ENCODE measurements around the gene CDH1.

DNA sequence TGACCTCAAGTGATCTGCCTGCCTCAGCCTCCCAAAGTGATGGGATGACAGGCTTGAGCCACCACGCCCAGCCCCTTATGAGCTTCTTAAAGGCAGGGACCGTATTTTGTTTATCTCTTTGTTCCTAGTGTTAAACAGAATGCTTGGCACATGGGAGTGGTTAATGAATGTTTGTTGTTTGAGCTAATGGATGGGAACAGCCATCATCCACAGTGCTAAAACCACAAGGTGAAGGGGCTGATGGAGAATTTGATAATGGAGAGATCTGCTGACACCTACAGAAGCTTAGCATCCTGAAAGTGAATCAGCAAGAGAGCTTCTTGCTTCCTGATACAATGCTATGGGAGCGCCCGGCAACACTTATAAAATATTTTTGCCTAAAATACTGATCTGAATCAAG lies 8.6 kb upstream of the CDH1 start:
- TF ChIP-seq POLR2A (IDR thresholded peaks at IDR 0.05) (no peak), POLR2AphosphoS5 (IDR thresholded peaks at IDR 0.05) (no peak)
- TF ChIP-seq, protein P1, sequence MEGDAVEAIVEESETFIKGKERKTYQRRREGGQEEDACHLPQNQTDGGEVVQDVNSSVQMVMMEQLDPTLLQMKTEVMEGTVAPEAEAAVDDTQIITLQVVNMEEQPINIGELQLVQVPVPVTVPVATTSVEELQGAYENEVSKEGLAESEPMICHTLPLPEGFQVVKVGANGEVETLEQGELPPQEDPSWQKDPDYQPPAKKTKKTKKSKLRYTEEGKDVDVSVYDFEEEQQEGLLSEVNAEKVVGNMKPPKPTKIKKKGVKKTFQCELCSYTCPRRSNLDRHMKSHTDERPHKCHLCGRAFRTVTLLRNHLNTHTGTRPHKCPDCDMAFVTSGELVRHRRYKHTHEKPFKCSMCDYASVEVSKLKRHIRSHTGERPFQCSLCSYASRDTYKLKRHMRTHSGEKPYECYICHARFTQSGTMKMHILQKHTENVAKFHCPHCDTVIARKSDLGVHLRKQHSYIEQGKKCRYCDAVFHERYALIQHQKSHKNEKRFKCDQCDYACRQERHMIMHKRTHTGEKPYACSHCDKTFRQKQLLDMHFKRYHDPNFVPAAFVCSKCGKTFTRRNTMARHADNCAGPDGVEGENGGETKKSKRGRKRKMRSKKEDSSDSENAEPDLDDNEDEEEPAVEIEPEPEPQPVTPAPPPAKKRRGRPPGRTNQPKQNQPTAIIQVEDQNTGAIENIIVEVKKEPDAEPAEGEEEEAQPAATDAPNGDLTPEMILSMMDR (IDR thresholded peaks at IDR 0.05): no peak
